ENCODE results near the gene DLGAP1.

- TF ChIP-seq POLR2A (IDR thresholded peaks at IDR 0.05; ENCODE audit: low read depth) (no peak), CTCF (IDR thresholded peaks at IDR 0.05) (no peak), POLR2AphosphoS5 (IDR thresholded peaks at IDR 0.05) (no peak), EP300 (IDR thresholded peaks at IDR 0.05) (no peak)
Observed at GRCh38 chr18:4270016-4270415, 185.1 kb downstream of the DLGAP1 start.
